NK-92 (cell line): Measurements from ENCODE around the gene CATSPERZ.

ENCODE experiments used
- DNase-seq: peaks from one replicate; lab custom pipeline; 2025; ENCODE audit not compliant: unreplicated experiment; lab: John Stamatoyannopoulos, UW

The CATSPERZ gene

DNA sequence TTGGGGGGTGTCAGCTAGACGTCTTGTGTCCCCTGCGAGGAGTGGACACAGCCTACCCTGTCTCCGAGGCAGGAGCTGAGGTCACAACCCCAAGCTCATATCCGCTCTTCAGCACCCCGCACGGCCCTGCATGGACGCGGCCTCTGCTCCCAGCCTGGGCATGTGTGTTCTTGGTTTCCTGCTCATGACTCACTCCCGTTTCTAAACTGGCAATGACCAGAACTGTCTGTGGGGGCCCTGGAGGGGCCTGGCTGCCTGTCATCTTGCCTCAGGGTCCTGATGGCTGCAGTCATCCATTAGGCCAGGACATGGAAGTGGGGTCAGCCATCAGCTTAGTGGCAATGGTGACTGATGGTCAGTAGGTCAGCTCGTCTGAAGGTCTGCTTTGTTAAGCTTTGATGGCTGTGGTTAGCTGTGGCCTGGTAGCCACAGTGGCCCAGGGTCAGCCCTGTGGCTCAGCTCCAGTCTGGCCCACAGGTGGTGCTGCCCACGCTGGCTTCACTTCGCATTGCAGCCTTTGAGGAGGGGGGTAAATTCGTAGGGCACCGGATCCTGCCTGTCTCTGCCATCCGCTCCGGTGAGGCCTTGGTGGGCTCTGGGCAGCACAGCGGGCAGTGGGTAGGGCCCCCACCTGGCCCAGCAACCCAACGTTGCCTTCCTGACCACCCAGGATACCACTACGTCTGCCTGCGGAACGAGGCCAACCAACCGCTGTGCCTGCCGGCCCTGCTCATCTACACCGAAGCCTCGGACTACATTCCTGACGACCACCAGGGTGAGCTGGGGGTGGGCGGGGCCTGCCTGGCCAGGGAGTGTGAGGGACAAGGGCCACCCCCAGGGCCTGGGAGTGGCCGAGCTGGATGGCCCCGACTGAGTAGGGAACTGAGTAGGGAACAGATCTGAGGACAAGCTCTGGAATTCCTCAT is 36.9 kb upstream of the CATSPERZ start:
- no peak for DNase-seq

DNA sequence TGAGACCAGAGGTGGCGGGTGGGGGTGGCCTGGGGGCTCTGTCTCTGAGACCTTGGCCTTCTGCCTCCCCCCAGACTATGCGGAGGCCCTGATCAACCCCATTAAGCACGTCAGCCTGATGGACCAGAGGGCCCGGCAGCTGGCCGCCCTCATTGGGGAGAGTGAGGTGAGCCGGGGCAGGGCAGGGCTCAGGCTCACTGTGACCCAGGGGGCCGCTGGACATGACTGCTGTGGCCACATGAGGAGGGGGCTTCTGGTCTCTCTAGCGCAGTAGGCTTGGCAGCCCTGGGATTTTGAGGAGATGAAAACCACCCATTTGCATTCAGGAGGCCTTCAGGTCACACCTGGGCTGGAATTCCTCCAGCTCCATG is 36.2 kb upstream of the CATSPERZ start:
- no peak for DNase-seq

DNA sequence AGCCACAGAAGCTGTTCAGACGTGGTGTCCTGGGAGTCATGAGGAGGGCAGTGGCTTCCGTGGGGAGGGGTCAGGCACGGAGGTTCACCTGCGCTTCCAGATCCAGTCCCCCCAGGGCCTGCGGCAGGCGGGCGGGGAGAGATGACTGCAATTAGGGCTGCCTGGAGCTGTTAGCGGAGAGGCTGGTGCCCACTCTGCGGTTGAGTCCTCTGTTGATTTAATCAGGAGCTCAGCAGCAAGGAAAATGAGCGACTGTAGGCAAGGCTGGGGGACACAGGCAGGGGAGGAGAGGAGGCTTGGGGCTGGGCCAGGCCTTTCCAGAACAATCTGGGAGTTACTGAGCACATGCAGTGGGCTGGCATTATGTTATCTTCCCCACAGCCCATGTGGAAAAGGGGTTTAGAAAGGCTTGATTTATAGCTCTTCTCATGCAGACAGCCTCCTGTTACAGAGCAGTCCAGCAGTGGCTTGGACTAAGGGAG is 35.7 kb upstream of the CATSPERZ start:
- no peak for DNase-seq

DNA sequence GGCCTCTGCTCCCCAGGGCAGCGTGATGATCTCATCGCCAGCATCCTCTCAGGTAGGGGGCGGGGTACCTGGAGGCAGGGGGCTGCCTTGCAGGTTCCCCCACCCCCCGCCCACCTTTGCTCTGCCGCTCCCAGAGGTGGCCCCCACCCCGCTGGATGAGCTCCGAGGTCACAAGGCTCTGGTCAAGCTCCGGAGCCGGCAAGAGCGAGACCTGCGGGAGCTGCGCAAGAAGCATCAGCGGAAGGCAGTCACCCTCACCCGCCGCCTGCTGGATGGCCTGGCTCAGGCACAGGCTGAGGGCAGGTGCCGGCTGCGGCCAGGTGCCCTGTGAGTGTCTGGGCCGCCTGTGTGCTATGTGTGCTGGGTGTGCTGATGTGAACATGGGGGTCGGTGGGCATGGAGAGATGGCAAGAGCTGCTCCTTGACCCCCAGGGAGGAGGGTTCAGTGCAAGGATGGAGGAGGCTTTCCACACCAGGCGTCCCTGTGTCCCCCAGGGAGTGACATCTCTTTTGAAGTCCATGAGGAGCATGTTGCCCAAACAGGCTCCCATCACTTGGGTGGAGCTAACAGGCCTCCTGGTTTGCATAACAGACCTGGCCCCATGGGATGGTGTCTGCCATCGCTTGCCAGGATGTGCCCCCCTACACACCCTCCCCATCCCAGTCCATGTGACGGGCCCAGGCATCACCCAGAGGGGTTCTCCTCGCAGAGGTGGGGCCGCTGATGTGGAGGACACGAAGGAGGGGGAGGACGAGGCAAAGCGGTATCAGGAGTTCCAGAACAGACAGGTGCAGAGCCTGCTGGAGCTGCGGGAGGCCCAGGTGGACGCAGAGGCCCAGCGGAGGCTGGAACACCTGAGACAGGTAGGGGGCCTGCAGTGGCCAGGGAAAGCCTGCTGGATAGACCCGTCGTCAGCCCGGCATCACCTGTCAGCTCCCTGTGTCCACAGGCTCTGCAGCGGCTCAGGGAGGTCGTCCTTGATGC is 34.7 kb upstream of the CATSPERZ start:
- no peak for DNase-seq

DNA sequence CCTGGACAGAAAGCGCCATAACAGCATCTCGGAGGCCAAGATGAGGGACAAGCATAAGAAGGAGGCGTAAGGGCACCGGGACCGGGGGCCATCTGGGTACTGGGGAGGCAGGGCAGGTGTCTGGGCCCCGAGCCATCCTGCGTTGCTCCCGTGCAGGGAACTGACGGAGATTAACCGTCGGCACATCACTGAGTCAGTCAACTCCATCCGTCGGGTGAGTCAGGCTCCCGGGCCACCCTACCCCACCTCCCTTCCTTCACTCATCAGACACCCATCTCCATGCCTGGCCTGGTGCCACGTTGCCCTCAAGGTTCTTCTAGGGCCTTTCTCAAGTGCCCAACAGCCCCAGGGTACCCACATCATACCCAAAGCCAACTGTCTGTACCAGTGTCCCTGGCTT is 33.8 kb upstream of the CATSPERZ start:
- no peak for DNase-seq

DNA sequence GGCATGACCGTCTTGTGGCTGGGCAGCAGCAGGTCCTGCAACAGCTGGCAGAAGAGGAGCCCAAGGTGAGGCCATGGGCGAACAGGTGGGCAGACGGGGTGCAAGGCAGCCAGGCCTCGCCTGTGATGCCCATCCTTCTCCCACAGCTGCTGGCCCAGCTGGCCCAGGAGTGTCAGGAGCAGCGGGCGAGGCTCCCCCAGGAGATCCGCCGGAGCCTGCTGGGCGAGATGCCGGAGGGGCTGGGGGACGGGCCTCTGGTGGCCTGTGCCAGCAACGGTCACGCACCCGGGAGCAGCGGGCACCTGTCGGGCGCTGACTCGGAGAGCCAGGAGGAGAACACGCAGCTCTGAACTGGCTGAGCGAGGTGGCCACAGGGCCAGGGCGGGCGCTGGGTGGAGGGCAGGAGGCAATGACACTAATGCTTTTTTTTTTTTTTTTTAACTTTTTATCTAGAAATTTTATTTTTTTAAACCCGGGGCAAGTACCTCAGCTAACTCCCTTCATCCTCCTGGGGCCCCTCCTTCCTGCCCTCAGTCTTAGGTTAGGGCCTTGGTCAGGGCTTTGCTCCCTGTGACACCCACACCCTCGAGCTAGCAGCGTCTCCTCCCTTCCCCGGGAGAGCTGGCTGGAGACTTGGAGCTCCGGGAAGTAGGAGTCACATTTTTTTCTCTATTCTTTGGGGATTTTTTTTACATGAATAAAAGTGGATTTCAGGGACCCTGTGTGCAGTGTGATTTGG is 32.8 kb upstream of the CATSPERZ start:
- DNase-seq = no peak

DNA sequence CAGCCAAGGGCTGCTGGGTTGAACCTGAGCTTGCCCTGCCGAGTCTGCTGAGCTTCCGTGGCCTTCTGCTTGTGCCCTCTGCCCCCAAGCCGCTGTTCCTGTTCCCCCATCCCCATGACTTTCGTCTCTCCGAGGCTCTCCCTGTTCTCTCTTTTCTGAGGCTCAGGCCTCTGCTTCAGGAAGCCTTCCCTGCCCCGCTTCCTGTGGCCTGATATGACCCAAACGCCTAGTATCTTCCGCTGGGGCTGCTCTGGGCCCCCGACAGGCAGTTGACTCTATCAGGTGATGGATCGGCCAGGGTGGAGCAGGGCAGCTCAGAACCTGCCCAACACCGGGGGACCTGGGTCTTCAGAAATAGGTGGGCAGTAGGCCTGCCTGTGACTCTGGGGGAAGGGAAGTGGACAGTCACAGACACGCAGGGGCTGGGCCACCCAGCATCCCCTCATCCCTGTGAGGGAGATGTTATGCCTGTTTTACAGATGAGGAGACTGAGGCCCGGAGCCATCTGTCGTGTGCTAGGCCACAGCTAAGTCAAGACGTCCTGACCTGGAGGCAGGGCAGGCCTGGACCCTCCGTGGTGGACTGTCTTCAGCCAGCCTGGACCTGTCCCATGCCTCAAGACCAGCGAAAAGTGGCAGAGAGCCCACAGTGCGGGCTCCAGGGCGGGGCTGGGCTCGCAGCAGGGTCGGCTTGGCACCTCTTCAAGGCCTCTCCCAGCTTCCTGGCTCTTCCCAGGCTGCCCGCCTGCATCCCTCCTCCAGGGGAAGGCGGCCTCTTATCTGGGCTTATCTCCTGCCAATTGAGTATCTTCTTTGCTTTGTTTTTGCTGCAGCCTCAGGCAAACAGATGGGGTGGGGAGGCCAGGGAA is 31.9 kb upstream of the CATSPERZ start:
- no peak for DNase-seq

DNA sequence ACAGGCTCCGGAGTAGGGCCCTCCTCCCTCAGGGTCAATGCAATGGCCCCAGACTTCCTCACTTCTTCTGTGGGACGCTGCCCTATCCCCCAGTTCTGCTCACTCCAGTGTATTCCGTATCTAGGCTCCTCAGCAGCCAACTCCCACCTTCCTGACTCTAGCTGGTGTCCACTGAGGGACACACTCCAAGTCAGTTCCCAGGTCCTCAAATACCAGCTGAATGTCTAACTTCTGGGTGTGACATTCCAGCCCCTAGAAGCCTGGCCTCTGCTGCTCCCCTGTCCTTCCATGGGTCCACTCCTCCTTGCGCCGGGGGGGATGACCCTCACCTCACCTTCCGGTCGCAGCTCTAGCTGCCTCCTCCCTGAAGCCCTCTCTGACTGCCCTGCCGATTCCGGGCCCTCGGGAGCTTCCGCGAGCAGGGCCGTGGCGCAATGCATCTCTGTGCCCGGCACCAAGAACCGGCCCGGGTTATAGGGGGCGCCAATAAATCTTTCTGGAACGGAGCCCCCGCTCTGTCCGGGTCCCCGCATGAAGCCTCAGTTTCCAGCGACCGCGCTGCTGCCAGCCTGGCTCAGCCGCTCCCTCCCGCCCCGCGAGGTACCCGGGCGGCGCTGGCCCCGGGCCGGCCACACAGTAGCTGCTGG is 31.1 kb upstream of the CATSPERZ start:
- DNase-seq = no peak

DNA sequence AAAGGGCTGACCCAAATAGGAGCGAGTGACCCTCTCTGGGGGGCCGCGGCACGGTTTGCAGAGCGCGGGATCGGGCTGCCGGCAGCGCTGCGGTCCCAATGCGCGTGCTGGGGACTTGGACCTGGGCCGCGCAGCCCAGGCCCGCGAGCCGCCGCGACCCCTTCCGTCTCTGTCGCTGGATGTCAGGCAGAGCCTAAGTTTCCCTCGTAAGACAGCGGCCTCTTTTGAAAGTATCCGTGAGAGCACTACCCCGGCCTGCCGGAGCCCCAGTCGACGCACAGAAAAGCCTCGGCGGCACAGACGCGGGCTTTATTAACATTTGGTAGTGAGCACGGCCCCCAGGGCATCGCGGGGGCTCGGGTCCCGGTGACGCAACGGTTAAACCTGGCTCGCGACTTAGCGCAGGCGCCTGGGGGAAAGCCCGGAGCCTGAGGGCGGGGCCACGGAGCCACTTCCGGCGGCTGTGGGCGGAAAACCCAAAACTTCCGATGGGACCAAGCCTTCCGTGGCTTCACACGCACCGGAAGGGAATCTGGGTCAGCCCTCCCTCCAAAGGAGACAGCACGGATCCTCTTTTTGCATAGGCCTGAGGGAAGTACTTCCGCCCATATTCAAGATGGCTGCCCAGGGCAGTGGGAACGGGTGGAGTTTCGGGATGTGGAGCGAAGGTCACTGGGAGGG is 30.5 kb upstream of the CATSPERZ start:
- peak; percentile 81 for DNase-seq

DNA sequence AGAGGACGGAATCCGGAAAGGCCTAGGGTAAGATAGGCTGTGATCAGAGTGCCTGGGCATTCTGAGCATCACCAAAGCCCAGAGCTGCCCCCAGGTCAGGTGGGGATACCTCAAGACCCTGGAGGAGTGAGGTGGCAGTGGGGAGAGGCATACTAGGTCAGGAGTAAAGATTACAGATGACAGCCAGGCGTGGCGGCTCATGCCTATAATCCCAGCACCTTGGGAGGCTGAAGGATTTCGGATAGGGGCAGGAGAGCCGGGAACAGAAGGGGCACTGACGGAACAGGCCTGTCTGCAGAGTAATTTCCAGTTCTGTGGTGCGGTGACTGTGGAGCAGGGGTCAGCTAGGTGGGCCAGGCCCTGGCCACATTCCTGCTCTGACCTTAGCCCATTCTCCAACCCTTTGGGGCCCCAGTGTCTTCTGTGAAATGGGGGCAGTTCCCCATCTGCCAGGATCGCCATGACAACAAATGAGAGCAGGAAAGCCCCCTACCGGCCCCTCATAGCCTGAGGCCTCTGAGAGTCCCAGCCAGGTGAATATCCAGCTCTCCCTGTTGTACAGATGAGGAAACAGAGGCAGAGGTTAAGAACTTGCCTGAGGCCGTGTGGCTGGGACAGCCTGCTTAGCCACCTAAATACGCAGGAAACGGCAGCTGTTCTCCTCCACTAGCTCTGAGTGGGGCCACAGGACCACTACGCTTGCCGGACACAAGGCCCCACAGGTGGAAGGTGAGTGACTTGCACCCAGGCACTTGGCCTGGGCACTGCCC is 24.9 kb upstream of the CATSPERZ start:
- no peak for DNase-seq

DNA sequence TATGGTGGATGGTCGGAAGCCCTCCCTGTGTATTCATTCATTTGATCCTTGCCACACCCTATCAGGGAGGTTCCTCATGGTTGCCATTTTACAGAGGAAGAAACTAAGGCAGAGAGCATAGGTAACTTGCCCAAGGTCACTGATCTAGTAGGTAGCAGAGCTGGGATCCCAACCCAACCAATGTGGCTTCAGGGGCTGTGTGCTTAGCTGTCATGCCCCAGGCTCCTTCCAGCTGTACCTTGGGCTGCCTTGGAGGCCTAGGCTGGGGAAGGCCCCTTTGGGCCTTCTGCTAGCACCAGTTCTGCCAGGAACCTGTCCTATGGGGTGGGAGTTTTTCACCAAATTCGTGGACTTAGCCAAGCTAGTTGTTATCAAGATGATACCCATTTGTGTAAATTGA is 24.3 kb upstream of the CATSPERZ start:
- no peak for DNase-seq

DNA sequence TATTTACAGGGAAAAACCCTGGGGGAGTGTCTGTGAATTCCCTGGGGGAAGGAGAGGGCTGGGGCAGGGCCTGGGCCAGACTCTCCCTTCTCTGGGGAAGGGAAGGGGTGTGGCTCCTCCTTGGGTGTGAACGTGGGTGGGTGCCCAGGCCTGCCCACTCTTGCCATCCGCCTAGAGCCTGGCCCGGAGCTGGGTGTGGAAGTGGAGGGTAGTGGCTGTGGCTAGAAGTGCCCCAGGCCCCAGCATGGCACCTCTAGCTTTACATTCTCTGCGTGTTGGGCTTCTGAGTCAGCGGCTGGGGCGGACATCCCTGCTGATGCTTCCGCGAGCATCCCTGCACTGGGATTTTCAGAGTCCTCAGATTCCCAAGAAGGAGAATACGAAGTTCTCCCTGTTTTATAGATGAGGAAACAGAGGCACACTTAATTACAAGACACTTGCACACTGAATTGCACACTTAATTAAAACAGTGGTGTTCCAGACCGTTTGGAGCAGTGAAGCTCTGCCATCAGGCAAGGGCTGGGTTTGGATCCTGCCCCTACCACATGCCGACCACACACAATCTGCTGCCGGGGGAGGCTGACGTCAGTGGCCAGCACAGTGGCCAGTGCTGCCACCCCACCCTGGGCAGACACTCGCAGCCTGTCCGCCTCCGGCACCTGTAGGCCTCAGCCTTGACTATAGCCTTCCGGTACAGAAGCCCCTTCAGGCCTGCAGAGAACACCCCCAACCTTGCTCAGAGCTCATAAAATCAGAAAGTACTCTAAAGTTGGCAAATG is 23.3 kb upstream of the CATSPERZ start:
- DNase-seq = no peak

DNA sequence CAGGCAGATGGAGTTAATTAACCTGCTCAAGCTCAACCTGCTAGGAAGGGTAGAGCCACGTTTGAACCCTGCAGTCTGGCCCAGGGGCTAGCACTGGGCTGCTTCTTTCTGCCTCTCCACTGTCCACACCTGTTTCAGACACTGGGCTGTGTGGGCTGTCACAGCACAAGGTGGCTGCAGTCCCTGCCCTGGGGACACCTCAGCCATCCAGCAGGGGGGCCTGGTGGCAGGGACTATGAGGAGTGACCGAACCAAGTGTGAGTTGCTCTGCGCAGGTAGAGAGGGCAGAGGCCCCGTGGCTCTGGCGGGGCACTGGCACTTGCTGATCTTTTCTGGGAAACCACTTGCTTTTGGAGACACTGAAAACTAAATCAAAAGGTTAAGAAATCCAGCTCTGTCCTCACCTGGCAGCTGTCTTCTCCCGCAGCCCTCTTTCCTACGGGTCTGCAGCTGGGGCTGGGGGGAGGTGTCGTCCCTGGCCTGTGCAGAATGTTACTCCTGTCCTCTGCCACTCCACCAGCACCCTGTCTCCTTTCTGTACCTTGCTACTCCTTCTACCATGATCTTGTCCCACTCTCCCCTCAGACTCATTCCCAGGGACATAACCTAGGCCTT is 21.5 kb upstream of the CATSPERZ start:
- DNase-seq = no peak

DNA sequence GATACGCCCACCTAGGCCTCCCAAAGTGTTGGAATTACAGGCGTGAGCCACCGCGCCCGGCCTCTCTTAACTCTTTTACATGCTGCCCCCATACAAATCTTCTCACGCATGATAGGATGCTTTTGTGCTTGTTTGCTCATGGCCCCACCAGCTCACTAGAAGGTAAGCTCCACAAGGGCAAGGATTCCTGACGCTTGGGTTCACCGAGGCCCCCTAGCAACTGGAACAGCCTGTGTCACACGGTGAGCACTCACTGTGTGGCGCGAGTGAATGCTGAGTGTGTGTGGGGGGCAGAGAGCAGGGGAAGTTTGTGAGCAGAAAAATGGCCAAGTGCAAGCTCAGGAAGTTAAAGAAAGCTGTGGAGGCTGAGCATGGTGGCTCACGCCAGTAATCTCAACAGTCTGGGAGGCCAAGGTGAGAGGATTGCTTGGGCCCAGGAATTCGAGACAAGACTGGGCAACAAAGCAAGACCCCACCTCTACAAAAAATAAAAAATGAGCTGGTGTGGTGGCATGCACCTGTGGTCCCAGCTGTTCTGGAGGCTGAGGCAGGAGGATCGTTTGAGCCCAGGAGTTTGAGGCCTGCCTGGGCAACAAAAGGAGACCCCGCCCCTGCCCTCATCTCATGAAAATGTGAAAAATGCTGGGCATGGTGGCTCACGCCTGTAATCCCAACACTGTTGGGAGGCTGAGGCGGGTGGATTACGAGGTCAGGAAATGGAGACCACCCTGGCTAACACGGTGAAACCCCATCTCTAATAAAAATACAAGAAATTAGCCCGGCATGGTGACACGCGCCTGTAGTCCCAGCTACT is 18.0 kb upstream of the CATSPERZ start:
- no peak for DNase-seq

DNA sequence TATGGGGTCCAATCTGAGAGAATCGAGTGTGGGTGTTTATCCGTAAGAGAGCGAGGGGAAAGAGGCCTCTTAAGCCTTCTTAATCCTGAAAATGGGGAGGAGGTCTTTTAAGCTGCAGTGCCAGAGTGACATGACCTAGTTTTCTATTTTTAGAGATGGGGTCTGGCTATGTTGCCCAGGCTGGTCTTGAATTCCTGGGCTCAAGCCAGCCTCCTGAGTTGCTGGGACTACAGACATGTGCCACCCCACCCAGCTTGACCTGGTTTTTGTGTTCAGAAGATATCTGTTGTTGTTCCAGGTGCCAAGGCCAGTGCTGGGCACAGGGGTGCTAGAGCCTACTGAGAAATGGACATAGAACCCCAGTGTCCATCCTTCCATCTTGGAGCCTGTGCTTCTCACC is 17.1 kb upstream of the CATSPERZ start:
- no peak for DNase-seq
